Measurements from ENCODE around the gene KRT14. TPM values are rescaled to one million over a fixed set of nuclear protein-coding genes. Genes with fewer than 3 reads are reported as not detected.
"Not testable (repeated sequence)": the region's sequence is repeated elsewhere in the genome, so short reads cannot be mapped to it uniquely, and the experiment has no call there.

Gene KRT14
- total RNA-seq, 2 donors from 2014 or later: 0.25 to 0.40 TPM

DNA sequence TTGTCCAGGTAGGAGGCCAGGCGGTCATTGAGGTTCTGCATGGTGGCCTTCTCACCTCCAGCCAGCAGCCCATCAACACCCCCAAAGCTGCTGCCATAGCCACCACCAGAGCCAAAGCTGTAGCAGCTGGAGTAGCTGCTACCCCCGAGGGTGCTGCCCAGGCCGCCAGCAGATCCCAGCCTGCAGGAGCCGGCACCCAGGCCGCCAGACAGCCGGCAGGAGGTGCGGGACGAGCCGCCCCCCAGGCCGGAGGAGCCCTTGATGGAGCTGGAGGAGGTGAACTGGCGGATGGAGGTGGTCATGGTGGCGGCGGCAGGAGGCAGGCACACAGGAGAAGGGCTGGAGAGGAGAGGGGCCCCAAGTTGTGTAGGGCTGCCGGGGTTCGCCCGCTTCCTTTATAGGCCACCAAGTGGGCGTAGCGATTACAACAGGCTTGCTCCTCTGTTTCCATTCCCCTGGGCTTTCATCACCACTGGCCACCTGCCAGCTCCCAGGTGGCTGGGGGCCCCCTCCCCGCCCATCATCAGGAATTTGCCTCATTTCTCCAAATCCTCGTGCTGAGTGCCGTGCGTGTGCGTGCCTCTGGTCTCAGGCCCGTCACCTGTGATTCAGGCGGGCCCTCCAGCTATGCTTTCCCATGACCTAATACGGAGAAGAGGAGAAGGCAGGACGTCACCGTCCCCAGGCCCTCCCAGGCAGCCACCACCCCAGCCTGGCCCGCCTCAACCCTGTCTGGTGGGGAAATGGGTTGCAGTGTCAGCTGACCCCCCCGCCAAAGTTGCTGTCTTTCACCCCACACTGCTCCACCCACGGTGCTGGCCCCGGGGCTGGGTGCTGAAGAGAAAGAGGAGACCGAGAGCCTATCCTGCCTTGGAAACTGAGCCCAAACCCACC is 37.8 kb upstream of the KRT14 start, which contains the start of gene KRT17:
KRT17 (minus strand) TSS at position 368 of the 894 bp plus-strand sequence; CDS start at position 302, 66 bp downstream.
- DNase-seq (no peak), ATAC-seq (no peak)
- intact Hi-C loops (cut with DNase I, micrococcal nuclease): no loop called here

DNA sequence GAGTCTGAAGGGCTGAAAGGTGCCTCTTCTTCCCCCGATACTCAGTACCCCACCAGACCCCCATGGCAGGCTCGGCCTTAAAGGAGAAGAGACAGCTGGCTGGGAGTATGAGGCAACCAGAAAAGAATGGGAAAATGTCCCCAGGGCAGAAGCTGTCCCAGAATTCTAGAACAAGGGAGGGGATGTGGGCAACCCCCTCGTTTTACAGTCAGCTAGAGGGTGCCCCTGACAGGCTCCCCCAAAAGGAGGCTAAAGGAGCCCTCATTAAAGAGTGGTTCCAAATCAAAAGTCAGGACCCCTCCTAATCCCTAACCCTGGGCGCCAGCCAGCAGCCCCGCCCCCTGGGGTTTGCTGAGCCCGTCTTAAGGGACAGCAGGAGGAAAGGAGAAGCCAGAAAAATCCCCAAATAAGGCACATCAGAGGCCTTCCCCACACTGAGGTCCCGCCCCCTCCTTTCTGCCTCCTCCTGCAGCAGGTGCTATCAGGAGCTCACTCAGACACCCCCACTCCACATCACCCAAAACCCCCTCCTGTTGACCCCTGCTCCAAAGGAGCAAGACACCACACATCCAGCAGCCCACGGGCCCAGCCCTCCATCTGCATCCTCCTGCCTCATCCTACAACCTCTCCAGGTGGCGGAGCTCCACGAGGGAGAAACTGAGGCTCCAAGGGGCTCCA is 36.6 kb upstream of the KRT14 start:
- DNase-seq; intact Hi-C loops (cut with DNase I, micrococcal nuclease); ATAC-seq: not testable (repeated sequence)

DNA sequence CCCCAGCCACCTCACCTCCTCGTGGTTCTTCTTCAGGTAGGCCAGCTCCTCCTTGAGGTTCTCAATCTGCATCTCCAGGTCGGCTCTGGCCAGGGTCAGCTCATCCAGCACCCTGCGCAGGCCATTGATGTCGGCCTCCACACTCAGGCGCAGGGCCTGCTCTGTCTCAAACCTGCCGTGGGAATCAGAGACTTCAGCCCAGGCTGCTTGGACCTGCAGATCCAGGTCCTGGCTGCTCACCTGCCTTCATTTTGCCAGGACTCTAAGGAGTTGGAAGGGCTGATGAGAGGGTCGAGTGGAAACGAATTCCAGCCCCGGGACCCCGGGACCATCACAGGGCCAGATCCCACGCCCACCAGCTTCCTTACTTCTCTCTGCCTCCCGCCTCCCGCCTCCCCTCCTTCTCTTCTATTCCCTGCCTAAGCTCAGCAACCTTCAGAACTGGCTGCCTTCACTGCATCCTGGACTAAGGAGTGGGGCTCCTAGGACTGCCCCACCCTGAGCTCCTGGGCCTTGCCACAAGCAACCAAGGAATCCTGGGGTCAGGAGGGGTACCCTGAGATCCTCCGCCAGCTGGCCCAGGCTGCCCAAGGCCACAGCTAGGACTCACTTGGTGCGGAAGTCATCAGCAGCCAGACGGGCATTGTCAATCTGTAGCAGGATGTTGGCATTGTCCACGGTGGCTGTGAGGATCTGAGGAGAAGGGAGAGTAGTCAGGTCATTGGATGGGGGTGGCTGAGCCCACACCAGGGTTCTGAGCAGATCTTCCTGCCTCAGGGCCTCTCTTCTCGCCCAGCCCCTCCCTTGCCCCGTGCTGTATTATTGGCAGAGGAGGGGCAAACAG is 35.9 kb upstream of the KRT14 start:
- intact Hi-C loops (cut with DNase I, micrococcal nuclease); DNase-seq; ATAC-seq: not testable (repeated sequence)

DNA sequence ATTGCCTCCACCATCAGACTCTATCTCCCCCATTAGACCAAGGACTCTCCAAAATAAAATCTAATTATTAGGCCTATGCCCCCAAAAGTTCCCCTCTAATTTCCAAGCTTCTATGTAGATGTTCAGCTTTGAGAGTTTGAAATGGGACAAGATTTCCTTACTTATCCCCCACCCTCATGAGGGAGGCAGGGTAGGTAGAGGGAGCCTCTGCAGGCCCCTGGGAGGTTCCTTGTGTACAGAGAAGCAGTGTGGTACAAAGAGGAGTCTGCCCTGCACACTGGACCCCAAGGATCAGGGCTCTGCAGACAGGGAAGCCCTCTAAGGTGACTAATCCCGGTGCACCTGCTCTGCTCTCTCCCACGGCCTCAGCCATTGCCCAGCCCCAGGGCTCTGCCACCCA is 35.2 kb upstream of the KRT14 start:
- no peak for DNase-seq
- no peak for ATAC-seq
- intact Hi-C loops (cut with DNase I, micrococcal nuclease): no loop called here

DNA sequence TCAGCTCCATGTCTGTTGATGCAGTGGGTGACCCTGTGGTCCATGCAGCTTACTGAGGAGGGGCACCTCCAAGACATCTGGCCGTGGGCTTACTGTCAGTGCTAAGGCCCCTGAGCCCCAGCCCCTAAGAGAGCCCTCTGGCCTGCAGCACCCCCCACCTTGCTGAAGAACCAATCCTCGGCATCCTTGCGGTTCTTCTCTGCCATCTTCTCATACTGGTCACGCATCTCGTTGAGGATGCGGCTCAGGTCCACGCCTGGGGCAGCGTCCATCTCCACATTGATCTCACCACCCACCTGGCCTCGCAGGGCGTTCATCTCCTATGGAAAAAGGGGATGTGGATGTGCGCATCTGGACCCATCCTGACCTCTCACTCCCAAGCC is 34.7 kb upstream of the KRT14 start:
- DNase-seq; ATAC-seq; intact Hi-C loops (cut with DNase I, micrococcal nuclease): not testable (repeated sequence)

DNA sequence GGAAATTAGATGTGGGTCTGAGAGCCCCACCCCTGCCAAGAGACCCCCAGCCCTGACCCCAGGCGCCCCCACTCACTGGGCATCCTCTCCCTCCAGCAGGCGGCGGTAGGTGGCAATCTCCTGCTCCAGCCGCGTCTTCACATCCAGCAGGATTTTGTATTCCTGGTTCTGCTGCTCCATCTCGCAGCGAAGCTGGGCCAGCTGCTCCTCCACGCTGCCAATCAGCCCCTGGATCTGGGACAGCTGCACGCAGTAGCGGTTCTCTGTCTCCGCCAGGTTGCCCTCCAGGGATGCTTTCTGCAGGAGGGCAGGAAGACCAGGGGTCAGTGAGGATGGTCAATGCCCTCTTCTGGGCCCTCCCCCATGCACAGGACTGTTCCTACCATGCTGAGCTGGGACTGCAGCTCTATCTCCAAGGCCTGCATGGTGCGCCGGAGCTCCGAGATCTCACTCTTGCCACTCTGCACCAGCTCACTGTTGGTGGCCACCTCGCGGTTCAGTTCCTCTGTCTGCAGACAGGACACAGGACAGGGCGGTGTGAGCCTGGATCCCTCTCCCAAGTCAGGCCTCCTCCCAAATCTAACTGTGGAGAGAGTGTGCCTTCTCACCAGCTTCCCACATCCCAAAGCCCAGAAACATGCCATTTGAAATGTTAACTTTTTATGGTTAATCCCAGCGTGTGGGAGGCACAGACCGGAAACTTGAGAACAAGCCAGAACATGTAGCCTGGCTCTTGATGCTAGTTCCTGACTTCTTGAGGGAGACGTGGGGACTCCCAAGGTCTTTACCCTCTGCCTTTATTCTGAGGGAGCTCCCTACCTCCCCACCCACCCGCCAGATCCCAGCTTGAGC is 34.1 kb upstream of the KRT14 start:
- no peak for DNase-seq
- ATAC-seq: no peak
- intact Hi-C loops (cut with DNase I, micrococcal nuclease): no loop called here

DNA sequence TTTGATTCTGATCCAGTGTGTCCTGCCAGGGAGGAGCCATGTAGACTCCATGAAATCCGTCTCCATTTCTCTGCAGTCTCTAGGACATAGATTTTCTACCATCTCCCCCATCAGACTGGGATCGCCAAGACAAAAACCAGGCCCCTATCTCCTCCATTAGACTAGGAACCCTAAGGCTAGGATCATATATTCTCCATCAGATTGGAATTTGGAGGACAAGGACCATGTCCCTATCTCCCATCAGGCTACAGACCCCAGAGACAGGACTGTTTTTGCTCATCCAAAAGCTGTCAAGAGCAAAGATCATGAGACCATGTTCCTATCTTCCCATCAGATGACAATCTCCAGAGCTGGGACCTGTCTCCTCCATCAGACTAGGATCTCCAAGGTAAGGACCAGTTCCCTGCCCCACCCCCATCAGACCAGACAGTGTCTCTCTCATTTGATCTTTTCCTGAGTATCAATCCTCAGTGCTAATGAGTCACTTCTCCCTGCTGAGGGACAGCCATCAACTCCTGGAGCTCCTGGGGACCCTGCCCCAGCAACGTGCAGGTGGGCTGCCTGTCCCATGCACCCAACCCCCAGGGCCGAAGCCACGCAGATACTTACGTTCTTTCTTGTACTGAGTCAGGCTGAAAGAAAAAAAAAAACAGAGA is 33.4 kb upstream of the KRT14 start:
- DNase-seq; ATAC-seq; intact Hi-C loops (cut with DNase I, micrococcal nuclease): not testable (repeated sequence)

DNA sequence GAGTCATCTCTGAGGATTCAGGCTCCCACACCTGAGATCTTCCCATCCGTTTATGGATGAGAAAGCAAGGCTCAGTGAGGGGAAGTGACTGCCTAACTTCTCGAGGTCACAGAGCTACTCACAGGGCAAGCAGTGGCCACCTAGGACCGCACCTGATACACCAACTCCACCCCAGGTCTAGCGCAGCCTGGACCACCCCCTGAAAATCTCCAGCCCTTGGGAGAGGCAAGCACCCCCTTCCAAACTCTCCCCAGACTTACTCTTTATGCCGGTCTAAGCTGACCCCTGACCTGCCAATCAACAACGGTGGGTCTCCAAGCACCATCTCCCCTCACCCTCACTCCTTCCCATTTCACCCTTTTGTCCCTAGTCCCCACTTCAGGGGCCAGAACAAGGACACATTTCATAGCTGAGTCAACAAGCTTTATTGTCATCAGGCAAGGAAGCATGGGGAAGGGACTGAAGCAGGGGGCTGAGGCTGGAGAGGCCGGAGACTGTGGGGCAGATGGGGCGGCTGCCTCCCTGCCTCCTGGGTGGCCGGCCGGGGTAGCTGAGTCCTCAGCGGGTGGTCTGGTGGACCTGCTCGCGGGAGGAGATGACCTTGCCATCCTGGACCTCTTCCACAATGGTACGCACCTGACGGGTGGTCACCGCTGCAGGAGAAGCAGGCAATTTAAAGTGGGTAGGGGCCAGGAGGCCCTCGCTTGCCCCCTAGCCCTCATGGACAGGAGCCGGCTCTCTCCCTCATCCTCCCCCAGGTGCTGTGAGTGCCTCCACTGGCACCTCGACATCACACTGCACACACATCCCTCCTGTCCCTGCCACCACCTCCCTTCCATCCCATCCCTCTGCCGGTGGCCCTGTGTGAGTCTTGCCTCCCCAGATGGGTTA is 32.6 kb upstream of the KRT14 start:
- DNase-seq (no peak), ATAC-seq (no peak)
- intact Hi-C loops (cut with DNase I, micrococcal nuclease): no loop called here

DNA sequence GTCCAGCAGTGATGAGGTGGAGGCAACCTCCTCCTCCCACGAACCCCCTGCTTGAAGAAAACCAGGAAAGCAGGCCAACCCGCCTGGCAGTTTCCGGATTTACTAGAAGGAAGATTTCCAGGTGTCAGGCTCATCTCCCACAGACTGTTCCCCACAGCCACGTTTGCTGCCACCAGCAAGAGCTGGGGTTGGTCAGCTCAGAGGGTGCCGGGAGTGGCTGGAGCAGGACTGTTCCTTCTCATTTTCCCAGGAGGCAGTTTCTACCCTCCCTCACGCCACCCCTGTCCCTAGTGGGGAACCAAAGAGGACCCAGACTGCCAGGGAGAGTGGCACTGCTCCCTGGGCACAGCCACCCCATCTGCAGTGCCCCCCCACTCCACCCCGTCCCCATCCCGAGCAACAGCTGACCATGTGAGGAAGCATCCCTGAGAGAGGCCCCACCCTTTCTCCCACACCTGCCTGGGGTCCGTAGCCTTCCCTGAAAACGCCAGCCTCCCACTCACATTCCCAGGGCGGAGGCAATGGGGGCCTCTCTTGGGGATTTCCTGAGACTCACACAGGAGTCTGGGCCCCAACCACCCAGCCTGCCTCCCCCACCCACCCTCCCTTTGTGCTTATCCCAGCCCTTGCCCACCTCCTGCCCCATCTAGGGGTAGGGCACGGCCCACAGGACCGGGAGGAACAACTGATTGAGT is 31.8 kb upstream of the KRT14 start:
- ATAC-seq (no peak), DNase-seq (no peak)
- intact Hi-C loops (cut with DNase I, micrococcal nuclease): no loop called here

DNA sequence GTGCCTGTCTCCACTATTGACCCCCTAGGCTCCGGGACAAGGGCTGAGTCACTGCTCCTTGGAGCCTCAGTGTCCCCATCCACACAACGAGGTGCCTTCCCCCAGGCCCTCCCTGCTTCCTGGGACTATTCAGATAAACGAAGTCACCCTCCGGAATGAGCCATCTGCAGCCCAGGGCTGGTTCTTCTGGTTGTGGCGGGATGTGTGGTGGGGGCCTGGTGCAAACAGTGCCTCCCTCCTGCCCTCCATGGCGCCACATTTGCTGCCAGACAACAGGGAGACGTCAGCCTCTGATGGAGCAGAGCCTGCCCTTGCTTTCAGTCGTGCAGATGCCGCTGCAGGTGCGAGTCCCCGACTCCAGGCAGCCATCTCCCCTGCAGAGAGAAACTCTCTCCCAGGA is 31.0 kb upstream of the KRT14 start:
- ATAC-seq (no peak), DNase-seq (no peak)
- intact Hi-C loops (cut with DNase I, micrococcal nuclease): no loop called here

DNA sequence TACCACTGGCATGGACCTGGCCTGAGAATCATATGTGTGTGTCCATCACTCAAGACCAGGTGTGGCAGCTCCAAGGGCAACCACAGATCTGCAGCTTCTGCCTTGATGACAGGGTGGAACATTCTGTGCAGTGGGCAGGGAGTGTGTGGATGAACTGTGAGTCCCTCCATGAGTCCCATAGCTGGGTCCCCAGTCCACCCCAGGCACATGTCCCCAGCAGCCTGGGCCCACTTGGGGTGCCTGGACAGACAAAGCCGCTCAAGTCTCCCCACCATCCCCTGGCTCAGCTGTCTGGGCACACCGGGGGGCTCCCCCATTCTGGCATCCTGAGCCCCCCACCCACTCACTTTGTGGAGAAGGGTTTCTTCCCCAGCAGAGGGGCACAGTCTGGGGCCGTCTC is 30.4 kb upstream of the KRT14 start:
- ATAC-seq (no peak), DNase-seq (no peak)
- intact Hi-C loops (cut with DNase I, micrococcal nuclease): no loop called here

DNA sequence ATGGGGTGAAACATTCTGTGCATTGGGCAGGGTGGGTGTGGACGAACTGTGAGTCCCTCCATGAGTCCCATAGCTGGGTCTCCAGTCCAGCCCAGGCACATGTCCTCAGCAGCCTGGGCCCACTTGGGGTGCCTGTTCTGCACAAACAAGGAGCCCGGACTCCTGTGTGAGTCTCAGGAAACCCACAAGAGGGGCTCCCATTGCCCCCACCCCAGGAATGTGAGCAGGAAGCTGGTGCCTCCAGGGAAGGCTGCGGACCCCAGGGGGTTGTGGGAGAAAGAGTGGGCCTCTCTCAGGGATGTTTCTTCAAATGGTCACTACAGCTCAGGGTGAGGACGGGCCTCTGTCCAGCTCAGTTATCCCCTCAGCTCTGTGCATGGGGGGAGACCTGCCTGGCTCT is 29.8 kb upstream of the KRT14 start:
- DNase-seq; intact Hi-C loops (cut with DNase I, micrococcal nuclease); ATAC-seq: not testable (repeated sequence)

DNA sequence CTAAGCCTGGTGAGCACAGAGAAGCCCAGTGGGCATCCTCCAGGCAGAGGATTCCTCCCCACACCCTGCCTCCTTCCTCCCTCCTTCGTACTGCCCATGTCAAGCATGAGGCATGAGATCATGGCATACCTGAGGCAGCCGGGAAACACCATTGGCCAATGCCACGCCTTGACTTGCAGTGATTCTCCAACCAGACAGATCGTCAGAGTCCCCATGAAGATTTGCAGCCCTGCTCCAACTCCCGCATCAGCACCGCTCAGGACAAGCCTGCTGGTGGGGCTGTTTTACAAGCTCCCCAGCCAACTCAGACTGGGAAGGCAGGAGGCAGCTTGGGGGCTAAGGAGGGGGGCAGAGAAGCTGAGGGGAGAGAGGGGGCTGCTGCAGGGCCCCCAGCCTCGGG is 28.8 kb upstream of the KRT14 start:
- intact Hi-C loops (cut with DNase I, micrococcal nuclease): no loop called here
- ATAC-seq: no peak
- no peak for DNase-seq

DNA sequence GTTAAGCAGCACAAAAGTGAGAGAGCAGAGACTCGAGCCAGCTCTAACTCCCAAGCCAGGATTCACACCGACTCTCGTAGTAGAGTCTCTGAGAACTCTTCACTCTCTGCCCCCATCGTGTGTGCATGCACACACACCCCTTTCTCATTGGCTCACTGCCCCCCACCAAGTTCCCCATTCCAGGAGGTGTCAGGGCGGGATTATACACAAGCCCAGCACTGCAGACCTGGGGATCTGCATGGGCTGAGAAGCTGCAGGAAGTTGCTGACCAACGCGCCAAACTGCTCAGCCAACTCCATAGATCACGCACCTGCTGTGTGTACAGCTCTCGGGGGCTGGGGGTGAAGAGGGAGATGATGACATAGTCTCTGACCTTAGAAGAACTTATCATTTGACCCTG is 28.1 kb upstream of the KRT14 start:
- ATAC-seq; intact Hi-C loops (cut with DNase I, micrococcal nuclease); DNase-seq: not testable (repeated sequence)

DNA sequence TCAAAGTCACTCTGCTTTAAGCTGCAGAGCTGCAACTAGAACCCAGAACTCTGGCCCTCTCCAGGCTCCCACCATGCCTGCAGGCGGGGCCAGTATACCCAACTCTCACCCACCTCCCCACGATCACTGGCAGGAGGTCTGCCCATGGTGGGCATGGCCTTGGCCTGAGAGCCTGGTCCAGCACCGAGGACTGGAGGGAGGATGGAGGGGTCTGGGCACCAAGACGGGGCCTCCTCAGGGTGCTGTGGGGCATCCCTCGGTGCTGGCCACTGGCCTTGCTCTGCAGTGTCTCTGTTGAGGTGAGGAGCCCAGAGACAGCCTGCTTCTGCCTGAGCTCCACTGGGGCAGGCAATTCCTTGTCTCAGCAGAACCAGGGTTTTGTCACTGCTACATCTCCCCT is 27.4 kb upstream of the KRT14 start:
- DNase-seq: no peak
- intact Hi-C loops (cut with DNase I, micrococcal nuclease): no loop called here
- no peak for ATAC-seq

Measured in left colon (tissue), 2 donors.